HG03378 (cell line): ENCODE measurements around the gene RAB9A.
"Not testable (repeated sequence)": the region's sequence is repeated elsewhere in the genome, so short reads cannot be mapped to it uniquely, and the experiment has no call there.

ENCODE experiments used
- ATAC-seq: cut with Tn5 transposase; IDR thresholded peaks from one replicate; pipeline ENCODE4 v1.9.1; 2021; ENCODE audit warnings: mild to moderate bottlenecking, moderate library complexity; ENCODE audit not compliant: unreplicated experiment

RAB9A gene

DNA sequence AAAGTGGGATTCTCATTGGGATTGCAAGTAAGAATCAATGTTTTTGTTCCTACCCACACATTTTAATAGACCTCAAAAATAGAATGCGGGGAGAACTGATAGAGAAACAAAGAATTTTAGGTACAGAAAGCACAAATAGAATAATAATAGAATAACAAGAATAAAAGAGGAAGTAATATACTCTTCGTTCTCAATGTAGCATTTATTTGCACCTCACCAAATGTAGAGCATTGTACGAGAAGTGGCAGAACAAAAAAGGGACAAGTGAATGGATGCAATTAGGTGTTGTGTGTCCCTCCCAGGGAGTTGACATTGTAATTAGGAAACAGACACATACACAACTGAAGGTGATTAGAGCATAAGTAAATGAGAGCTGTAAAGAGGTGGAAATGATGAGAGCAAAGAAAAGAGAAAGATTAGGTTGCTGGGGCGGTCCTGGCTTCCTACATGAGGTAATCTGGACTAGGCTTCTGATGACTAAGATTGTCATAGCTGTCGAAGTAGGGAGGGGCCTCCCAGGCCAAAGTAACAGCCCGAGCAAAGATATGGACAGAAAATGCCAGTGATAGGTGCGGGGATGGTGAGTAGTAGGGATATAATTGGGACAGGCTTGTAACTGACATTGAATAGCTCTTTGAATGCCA lies 10.4 kb downstream of the RAB9A start:
- ATAC-seq, result no peak

DNA sequence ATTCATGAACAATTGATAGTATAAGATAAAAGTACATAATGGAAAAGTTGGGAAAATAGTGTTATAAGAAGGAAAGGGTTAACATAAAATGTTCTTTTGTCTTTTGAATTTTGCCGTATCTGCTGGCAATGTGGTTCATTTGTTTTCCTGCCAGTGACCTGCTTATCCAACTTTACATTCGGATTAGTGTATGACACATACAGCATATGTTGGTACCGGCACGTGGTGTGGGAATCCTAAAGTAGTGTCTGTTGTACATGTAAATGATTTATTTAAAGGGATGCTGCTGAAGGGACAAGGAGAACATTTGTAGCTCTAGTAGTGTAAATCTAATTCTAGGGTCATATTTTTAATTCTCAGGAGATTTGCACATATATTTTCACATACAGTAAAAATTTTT lies 11.5 kb downstream of the RAB9A start:
- ATAC-seq, result no peak

DNA sequence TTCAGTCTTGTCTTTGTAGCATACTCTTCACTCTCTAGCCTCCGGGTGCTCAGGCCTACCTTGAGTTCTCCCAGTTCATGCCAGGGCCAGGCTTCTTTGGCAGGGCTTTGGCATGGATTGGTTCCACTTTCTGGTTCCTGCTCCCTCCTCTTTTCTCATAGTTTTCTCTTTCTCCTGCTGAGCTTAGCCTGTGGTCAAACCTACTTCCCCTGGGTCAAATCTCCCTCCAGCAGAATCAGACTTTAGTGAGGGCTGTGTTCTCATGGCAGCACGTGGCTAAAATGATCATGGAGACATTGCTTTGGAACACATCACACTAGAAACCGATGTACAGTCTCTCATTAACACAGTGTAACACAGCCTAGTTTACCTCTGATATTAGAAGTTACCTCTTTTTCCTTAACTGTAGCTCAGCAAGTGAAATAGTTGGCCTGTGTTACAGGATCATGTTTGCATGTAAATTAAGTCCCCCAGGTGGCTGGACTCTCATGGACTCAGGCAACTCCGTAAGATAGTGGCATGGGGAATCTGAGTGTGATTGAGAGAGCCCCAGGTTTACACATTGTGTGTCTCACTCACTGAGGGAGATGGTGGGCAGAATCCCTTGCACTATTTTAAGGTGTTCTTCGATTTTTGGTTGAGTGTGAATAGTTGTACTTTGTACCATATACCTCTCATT lies 13.3 kb downstream of the RAB9A start:
- no peak for ATAC-seq

DNA sequence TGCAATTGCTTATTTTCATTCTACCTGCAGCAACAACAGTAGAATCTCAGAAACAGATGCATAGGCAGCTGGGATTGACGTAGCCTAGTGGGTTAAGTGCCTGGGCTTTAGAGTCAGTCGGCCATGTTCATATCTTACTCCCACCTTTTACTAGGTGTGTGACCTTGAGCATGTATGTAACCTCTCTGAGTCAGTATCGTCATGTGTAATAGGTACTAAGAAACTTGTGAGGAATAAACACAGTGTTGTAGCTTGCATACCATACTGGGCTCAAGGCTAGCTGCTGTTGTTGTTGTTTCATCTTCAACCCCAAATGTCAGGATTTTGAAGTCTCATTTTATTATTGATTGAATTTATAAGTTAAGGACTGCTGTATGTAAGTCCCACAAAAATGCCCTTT lies 14.2 kb downstream of the RAB9A start:
- ATAC-seq, result no peak

DNA sequence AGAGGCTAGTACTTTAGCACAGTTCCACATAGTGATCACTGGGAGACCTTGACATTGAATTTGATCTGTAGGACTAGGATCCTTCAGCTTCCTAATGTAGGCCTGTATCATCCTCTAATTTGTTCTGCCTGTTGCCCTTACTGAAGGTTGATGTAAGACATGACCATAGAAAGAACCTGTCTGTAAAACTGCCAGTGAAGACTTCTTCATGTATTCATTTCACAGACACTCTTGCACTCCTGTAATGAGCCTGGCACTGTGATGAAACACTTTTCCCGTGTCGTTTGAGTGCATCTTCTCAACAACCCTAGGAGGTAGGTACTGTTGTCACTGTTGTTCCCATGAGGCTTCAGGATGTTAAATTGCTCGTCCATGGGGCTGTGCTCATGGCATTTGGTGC lies 14.7 kb downstream of the RAB9A start:
- ATAC-seq, result no peak

DNA sequence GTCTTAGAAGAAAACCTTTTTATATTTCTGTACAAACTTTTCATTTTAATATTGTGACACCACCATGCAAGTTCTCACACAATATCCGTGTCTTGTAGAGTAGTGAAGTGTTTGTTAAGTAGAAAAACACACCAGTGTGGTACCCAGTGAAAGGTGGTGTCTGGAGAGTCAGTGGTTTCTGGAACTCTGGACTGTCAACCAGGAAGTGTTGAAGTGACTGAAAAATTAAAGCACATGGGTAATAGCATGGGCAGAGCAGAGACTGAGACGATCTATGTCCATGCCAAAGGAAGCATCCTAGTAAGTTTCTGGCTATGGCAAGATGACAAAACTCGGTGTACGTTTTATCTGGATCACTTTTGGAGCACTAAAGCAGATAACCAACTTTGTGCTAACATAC lies 22.2 kb downstream of the RAB9A start:
- ATAC-seq, result no peak

DNA sequence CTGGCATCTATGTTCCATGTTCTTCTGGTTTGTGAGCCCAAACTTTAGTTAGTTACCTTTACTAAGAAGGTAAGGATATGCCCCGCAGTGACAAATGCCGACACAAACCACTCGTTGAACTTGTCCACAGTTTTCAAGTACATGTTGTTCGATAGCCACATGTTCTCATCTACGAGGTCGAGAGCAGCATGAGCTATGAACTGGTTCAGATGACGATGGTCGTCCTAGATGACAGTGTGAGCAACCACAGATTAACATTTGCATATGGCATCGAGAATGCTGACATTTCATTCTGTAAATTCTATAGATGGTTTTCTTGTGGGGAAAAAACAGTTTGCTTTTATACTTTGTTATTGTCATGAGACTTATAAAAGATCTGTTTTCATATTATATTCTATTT lies 27.5 kb downstream of the RAB9A start:
- no peak for ATAC-seq

DNA sequence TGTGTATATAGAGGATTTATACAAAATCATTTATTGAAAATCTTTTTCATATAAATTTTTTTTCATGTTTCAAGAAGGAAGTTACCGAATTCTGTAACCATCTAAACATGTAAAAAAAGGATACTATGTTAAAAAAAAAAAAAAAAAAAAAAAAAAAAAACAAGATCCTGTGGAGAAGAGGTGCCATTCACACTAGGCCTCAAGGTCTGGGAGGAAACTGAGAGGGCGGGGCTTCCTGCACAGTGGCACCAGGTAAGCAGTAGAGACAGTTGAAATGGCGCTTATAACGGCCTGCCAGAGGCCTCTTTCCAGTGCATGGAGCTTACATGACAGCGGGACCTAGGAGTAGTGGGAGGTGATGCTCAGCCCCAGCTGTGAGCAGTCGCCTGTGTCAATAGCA lies 28.0 kb downstream of the RAB9A start:
- ATAC-seq, result no peak

DNA sequence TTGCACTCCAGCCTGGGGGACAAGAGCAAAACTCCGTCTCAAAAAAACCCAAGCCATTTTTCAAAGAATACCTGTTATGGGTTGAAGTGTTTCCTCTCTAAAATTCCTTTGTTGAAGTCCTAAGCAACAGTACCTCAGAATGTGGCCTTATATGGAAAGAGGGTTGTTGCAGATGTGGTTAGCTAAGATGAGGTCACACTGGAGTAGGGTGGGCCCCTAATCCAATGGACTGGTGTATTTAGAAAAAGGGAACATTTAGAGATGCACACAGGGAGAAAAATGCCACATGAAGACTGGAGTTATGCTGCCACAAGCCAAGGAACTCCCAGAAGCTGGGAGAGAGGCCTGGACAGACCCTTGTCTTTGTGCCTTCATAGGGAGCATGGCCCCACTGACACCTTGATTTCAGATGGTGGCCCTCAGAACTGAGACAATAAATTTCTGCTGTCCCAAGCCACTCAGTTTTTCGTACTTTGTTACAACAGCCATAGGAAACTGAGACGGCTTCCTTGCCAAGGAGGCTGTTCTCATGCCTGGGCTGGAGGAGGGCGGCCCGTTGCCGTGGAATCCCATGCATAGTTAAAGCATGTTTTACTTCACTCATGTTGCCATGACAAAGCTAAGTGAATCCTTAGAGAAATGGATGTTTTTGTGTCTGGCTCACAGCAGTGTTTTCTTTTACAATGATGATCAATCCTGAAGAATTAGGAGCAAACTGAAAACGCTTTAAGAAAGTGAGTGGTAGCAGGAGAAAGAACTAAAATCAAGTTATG lies 29.0 kb downstream of the RAB9A start:
- ATAC-seq, result no peak

DNA sequence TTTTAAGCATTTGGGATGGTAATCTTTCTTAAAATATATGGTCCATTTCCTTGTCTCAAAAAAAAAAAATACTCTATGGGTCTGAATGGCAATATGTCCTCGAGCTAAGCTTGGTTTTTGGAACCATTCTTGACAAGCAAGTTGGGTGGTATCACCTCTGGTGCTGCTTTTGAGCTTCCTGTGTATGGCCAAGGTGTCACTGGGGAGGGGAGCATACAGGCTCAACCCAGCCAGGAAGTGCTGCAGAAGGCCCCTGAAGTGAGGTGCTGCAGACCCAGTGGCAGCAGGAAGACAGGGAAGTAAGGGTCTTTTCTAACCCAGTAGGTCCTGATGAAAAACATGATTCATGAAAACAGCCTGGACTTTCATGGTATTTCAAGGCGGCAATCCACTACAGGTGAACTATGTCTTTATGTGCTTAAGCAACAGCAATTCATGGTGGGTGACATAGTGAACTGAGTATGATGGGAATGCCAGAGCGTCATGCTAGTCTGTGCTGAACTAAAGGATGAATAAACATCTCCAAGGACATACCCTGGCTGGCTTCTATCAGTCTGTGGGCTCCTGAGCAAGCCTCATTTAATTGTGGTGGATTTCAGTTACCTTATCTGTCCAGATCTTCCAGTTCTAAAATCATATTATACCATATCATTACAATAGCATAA lies 30.4 kb downstream of the RAB9A start:
- no peak for ATAC-seq

DNA sequence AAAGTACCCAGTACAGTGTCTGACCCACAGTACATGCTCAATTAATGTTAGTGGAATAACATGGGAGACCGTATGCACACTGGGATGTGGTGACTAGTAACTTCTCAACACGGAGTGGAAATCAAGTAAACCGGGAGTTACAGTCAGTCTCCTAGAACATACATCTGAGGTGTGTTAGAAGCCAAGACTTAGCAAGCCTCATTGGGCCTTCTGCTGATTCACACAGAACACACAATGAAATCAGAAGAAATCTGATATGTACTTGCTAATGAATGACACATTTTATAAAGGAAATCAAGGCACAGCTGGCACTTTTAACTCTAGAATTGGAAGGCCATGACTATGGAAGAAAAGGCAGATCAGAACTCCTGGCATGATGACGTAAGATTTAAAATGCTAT lies 32.4 kb downstream of the RAB9A start:
- ATAC-seq, result no peak

DNA sequence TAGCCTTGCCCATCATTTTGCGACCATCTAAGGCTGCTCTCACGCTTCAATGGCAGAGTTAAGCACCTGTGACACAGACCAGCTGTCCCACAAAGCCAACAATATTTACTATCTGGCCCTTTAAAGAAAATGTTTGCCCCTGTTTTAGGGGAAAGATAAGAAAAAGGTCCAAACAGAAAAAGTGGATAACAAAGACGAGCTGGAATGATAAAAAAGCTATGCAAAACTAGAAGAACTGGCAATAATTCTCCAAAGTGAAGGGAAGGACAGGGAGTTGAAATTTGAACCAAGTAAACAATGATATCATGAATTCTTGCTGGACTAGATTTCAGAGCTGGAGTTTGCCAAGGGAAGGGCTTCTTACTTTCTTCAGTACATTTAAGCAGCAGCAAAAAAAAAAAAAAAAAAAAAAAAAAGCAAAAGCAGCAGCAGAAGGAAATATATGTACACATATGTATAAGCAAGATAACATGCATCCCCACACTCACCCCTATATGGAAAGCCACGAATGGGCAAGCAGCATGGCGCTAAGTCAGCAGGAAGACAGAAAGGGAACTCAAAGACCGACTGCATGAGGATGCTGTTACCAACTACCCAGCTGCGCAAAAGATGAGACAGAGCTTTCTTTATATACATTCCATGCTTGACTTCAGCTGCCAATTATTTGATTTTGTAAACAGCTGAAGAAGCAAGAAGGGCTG lies 33.0 kb downstream of the RAB9A start:
- no peak for ATAC-seq

DNA sequence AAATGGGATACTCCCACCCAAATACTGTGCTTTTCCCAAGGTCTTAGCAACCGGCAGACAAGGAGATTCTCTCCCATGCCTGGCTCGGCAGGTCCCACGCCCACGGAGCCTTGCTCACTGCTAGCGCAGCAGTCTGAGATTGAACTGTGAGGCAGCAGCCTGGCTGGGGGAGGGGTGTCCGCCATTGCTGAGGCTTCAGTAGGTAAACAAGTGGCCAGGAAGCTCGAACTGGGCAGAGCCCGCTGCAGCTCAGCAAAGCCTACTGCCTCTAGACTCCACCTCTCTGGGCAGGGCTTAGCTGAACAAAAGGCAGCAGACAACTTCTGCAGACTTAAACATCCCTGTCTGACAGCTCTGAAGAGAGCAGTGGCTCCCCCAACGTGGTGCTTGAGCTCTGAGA lies 36.0 kb downstream of the RAB9A start:
- not testable (repeated sequence) for ATAC-seq

DNA sequence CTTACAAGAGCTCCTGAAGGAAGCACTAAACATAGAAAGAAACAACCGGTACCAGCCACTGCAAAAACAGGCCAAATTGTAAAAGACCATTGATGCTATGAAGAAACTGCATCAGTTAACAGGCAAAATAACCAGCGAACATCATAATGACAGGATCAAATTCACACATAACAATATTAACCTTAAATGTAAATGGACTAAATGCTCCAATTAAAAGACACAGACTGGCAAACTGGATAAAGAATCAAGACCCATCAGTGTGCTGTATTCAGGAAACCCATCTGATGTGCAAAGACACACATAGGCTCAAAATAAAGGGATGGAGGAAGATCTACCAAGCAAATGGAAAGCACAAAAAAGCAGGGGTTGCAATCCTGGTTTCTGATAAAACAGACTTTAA lies 37.7 kb downstream of the RAB9A start:
- not testable (repeated sequence) for ATAC-seq

DNA sequence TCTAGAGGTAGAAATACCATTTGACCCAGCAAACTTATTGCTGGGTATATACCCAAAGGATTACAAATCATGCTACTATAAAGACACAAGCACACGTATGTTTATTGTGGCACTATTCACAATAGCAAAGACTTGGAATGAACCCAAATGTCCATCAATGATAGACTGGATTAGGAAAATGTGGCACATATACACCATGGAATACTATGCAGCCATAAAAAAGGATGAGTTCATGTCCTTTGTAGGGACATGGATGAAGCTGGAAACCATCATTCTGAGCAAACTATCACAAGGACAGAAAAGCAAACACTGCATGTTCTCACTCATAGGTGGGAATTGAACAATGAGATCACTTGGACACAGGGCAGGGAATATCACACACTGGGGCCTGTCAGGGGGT lies 41.6 kb downstream of the RAB9A start:
- not testable (repeated sequence) for ATAC-seq

DNA sequence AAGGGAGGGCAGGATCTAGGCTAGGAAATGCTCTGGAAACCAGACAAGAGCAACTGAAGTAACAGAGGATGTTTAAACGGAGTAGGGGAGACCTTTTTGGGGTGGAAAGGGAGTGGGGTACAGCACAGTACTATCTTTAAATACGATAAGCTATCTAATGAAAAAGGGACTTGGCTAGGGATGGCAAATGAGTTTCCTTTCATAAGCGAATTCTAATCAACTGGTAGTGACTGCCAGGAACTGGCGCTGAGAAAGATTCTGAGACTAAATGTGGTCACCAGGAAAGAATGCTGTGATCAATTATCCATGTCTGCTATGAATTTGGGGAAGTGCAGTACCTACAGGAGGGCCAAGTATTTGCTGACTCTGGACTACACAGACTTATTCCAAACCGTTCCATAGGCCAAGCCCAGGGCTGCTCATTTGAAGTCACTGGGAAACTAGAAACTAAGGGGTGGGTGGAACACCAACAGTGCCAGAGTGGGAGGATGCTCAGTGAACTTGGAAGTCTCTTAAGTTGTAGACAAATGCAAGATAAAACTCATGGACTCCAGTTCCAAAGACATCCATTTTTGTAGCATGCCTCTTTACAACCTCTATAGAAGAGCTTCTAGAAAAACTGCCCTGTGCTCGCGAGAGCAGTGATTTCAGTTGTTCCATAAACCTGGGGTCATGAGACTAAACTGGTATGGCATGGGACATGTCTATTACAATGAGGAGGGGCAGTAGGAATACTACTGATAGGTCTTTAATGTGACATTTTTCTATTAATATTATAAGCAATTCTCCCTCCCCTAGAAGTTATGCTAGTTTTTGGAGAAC lies 43.5 kb downstream of the RAB9A start:
- ATAC-seq, result no peak

DNA sequence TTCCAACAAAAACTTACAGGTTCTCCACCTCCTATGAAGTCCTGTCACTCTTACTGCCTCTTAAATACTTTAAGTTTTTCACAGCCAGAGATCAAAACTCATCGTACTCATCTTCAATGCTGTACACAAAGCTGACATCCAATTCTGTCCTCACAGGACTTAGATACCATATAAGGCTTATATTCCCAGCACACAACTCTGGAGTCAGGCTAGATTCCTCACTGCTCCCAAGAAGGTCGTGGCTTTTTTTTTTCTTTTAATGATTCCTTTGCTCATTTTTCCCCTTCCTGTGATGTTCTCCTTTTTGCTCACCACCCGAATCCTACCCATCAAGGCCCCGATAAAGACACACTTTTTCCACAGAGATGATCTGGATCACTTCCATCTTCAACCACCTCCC lies 44.6 kb downstream of the RAB9A start:
- ATAC-seq, result no peak

DNA sequence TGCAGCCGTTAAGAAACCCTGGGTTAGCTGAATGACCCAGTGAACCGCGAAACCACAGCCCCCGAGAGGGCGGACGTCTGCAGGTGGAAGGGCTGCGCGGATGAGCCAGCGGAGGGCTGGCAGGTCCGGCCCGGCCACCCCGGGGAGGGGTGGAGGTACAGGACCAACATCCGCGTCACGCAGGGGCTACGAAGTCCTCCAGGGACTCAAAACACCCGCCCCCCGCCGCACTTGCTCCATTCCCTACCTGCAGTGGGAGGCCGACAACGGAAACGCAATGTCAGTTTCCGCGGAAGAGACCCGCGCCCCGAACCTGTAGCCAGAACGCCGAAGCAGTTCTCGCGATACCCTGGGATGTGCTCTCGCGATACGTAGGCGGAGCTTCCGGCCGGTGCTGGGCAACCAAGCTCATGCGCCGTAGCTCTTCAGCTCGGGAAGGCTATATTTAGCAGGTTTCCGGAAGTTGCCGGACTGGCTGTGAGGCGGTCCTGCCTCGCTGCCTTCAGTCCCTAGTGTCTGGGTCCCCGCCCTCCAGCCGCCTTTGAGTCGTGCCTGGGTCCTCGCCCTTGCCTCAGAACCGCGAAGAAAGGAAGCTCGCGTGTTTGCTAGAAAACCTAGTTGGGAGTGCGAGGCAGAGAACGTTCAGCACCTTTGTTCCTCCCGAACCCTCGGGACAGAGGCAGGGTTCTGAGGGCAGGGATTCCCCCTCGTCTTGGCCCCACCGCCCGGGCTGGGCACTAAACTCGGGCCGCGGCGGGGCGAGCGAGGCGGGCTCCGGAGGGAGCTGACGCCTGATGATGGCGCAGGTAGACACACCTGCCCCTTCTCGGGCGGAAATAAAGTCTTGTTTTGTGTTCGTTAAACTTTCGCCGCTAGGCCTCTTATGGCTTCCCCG lies 45.6 kb downstream of the RAB9A start, which contains the start of the genes OFD1 and TRAPPC2:
OFD1 (plus strand) TSS at position 471 of the 895 bp plus-strand sequence; CDS start at position 795, 324 bp downstream.
TRAPPC2 (minus strand) TSS at position 343 of the 895 bp plus-strand sequence. CDS start 14,657 bp downstream, outside the sequence.
- peak; percentile 89 for ATAC-seq

DNA sequence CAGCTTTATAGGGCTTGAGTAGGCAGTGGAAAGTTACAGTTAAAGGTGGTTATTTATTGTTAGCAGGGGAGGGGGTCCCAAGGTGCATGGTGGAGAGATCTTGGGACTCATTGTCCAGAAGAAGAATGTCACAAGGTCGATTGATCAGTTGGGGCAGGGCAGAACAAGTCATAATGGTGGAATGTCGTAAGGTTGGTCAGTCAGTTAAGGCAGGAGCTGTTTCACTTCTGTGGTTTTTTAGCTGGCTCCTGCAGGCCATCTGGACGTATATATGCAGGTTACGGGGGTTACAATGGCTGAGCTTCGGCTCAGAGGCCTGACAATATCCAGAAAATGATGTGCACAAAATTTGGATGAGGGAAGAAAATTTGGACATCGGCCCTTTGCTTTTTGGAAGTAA lies 52.8 kb downstream of the RAB9A start:
- no peak for ATAC-seq
